Embryonic facial prominence (tissue), 1 donor: ENCODE data around the gene SLC16A13.
"Not testable (repeated sequence)": the region's sequence is repeated elsewhere in the genome, so short reads cannot be mapped to it uniquely, and the experiment has no call there.

ENCODE experiments used
- DNase-seq: peaks from one replicate; pipeline ENCODE4 v3.0.0-alpha.2; 2016; ENCODE audit errors: extremely low spot score

The SLC16A13 gene

DNA sequence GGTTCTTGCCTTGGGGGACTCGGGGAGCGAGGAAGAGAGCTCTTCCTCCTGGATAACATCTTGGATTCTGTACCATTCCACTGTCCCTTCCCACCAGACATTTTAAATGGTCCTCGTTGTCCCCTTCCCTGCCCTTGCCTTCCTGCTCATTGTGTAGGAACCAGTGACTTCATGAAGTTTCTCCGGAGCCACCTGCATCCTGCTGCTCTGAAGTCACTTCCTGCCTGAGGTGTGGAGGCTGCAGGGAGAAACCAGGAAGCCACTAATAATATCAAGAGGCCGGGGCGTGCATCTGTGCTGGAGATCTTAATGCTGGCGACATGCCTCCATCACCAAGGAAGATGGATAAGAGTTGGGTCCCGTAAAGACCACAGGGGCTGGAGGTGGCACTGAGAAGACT, 6.2 kb upstream of the SLC16A13 start:
- DNase-seq = no peak

DNA sequence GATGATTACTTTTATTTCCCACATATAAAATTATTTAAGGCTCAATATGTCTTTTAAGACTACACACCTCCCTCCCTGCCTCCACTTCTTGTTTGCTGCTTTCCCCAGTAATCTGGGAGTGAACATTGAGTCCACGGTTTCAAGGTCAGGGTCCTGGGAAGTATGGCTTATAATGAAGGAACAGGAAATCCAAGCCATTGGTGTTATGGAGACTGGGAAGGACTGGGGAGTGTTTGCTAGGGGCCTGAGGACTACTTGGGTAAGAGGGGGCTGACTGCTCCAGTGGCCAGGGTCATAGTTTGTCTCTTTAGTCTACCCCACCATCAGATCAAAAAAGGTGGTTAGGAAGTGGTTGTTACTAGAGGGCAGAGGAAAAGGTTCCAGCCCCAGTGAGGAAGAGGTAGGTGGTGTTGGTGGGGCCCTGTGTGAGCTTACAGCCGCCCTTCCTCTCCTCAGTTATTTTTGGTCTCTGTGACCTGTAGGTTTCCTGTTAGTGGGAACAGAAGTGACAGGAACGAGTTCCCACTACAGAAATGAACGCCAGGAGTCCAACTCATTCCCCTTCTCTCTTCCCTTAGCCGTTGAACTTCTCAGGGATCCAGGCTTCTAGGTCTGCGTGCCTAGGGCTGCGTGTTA, 742 bp upstream of the SLC16A13 start:
- DNase-seq = no peak

DNA sequence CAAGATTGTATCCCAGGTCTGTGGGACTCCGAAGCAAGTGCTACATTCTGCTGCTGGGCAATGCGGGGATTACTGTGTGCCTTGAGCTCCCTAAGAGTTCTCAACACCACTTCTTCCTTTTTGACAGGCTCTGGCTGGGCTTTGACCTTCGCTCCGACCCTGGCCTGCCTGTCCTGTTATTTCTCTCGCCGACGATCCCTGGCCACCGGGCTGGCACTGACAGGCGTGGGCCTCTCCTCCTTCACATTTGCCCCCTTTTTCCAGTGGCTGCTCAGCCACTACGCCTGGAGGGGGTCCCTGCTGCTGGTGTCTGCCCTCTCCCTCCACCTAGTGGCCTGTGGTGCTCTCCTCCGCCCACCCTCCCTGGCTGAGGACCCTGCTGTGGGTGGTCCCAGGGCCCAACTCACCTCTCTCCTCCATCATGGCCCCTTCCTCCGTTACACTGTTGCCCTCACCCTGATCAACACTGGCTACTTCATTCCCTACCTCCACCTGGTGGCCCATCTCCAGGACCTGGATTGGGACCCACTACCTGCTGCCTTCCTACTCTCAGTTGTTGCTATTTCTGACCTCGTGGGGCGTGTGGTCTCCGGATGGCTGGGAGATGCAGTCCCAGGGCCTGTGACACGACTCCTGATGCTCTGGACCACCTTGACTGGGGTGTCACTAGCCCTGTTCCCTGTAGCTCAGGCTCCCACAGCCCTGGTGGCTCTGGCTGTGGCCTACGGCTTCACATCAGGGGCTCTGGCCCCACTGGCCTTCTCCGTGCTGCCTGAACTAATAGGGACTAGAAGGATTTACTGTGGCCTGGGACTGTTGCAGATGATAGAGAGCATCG, 2.4 kb downstream of the SLC16A13 start:
- no peak for DNase-seq

DNA sequence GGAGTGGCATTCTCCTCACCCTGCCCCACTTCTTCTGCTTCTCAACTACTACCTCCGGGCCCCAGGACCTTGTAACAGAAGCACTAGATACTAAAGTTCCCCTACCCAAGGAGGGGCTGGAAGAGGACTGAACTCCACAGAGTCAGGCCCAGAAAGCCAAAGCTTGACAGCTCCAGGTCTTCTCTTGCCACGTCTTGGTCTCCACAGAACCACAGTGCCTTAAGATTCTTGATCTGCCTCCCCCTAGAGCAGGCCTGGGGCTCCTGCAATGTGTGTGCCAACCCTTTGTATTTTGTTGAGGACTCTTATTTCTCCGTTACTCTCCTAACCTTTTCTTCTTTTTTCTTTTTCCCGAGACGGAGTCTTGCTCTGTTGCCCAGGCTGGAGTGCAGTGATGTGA, 4.0 kb downstream of the SLC16A13 start:
- no peak for DNase-seq

DNA sequence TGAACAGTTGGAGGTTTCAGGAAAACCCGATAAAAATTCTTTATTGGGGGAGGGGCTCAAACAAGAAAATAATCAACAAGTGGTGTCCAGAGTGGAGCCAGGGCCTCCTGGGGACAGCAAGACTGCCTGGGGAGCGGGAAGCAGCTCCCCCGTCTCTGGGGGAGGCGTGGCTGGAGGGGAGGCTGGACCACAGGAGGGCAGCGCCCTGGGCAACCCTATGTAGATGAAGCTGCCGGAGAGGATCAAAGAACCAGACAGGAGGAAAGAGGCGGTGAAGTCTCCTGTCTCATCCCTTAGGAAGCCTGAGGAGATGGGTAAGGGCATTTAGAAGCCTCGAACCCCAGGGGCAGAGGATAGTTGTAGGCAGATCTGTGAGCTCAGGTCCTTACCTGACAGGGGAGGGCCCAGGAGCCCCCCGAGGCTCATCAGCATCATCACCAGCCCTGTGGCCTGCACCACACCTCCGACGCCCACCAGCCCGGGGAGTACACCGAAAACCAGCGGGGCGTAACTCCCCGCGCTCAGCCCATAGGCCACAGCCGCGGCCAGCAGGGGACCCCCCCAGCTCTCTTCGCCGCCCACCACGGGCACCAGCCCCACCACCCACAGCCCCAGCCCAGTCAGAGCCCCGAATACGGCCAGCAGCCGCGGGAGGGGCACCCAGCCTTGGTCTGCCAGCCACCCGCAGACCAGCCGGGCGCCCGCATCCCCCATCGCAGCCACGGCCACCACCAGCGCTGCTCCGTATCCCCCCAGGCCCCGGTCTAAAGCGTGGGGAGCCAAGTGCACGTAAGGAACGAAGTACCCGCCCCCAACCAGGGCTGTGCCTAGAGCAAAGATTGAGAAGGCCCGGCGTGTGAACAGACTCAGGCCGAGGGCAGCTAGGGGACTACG, 6.0 kb downstream of the SLC16A13 start:
- no peak for DNase-seq

DNA sequence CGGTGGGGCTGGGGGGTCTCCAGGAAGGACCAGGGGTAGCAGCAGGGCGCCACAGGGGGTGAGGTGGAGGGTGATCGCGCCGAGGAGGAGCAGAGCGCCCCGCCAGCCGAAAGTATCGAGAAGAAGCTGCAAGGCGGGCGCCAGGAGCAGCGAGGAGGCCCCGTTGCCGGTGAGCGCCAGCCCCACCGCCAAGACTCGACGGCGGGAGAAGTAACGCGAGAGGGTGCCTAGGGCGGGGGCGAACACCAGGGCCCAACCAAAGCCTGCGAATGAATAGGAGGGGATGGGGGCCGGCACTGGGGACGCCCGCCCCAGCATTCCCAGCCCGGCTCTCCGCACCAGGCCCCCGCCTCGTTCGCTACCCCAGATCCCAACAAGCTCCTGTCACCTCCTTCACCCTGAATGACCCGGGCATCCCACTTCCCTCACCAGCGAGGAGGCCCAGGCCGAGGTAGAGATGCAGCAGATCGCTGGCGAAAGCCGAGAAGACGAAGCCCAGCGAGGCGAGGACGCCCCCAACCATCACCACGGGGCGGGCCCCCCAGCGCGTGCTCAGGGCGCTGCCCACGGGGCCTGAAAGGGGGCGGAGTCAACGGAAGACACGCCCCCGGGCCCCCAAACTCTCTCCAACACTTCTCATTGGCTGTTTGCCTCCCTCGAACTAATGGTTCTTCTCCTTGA, 6.8 kb downstream of the SLC16A13 start:
- peak; percentile 20 for DNase-seq

DNA sequence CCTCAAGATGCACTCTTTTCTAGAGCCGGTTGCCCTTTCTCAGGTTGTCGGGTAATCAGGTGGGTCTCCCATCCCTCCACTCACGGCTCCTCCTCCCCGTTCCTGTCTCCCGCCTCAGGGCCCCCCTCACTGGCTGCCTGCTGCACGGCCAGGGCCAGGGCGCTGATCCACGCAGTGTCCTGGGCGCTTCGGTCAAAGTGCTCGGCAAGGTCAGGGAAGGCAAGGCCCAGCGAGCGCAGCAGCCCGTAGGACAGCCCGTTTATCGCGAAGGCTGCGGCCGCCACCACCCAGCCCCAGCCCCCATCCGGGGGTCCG, 7.3 kb downstream of the SLC16A13 start:
- DNase-seq = no peak

DNA sequence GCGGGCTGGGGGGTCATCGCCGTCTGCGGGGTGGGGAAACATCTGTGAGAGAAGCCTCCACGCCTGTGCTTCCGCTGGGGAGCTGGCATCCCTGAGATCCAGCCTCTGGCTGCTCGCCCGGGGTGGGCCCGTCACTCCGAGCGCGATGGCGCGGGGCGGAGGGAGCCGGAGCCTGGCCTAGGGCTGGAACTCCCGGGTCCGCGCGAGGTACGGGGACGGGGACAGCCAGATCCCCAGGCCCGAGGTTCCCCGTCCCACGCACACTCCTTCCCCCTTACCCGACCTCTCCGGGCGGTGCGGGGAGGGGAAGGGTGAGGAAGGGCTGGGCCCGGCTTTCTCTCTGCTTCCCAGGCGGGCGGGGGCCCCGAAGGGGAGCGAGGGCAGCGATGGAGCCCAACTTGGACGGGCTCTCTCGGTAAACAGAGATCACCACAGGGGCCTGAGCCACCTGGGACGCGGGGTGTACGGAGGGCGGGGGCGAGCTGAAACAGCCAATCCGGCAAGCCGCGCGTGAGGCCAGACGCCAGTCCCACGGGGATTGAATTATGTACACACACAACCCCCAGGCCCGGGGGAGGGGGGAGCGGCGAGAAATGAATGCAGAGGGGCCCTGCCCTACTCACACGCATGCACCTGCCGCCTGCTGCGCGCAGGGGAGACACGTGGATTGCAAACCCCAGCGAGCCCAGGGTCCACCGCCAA, 7.8 kb downstream of the SLC16A13 start, which contains the start of gene SLC16A11:
TSS of gene SLC16A11 (minus strand) at position 596 of the 702 bp plus-strand sequence. CDS start at position 17, 579 bp downstream.
- DNase-seq = no peak

DNA sequence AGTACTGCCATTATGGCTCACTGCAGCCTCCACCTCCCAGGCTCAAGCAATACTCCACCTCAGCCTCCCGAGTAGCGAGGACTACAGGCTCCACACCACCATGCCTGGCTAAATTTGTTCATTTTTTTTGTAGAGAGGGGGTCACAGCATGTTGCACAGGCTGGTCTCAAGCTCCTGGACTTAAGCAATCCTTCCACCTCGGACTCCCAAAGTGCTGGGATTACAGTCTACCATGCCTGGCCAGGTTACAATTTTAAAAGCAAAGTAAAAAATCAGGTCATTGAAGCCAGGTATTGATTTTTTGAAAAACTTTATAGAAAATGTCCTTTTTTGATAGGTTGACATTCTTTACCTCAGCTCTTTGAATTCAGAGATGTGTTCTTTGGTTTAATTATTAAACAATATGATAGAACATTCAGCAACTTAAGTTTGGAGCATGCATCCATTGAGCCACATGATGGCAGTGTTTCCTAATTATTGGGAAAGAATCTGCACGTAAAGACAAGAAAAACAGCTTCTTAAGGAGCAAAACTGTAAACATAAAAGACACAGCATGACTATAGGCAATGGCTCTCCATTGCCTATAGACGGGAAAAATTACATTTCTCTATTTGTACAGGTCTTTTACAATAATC, 9.8 kb downstream of the SLC16A13 start:
- DNase-seq = peak; percentile 59

DNA sequence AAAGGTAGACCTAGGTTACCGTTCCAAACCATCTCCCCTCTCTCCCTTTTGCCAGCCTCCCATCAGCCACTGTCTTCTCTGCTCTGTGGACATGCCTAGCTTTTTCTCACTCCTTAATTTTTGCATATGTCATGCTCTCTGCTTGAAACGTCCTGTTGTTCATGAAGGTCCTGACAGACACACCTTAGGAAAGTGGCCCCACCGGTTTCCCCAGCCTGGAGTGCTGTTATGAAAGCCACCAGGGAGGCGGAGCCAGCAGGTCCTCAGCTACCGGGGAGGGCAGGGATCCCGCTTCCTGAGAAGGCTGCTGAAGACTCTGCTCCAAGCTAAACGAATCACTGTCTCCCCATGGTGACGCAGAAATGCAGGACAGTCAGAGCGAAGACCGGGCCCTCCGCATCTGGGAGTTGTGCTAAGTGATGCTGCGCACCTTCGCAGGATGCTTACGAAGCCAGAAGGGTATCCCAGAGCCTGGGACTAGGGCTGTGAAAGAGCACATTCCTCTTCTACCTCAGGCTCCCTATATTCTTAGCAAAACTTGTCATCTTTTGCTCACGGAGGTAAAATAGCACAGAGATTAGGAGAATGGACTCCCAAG, 10.4 kb downstream of the SLC16A13 start:
- DNase-seq = no peak

DNA sequence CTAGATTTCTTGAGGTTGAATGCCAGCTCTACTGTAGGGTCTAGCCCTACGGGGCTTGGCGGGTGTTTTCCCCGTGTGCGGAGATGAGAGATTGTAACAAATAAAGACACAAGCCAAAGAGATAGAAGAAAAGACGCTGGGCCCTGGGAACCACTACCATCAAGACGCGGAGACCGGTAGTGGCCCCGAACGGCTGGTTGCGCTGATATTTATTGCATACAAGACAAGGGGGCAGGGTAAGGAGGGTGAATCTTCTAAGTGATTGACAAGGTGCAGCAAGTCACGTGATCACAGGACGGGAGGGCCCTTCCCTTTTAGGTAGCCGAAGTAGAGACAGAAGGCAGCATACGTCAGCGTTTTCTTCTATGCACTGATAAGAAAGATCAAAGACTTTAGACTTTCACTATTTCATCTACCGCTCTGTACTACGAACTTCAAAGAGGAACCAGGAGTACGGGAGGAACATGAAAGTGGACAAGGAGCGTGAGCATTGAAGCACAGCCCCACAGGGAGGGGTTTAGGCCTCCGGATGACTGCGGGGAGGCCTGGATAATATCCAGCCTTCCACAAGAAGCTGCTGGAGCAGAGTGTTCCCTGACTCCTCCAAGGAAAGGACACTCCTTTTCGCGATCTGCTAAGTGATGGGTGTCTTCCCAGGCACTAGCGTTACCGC, 11.0 kb downstream of the SLC16A13 start:
- not testable (repeated sequence) for DNase-seq

DNA sequence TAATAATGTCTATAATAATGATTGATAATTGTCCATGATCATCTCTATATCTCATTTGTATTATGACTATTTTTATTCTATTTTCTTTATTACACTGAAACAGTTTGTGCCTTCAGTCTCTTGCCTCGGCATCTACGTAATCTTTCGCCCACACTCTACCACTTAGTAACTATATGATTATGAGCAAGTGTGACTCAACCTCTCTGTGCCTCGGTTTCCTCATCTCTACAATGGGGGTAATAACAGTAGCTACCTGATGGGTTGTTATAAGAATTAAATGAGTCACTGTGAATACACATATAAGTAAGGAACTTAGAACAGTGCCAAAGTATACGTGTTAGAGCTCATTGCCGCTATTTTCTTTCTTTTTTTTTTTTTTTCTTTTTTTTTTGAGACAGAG, 11.8 kb downstream of the SLC16A13 start:
- no peak for DNase-seq

DNA sequence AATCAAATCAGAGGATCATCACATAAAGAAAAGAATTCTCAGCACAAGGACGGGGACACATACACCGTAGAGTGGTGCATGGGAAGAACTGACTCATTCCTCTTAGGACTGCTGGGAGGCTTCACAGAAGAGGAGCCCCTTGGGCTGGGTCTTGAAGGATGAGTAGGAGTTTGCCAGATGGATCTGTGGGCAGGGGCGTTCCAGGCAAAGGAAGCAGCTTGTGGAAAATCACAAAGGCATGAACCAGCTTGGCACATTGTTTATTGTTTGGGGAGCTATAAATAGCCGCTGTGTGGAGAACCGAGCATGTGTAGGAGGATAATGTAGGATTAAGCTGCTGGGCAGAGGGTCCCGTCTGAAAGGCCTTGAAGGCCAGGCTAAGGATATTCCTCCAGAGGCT, 13.2 kb downstream of the SLC16A13 start:
- no peak for DNase-seq

DNA sequence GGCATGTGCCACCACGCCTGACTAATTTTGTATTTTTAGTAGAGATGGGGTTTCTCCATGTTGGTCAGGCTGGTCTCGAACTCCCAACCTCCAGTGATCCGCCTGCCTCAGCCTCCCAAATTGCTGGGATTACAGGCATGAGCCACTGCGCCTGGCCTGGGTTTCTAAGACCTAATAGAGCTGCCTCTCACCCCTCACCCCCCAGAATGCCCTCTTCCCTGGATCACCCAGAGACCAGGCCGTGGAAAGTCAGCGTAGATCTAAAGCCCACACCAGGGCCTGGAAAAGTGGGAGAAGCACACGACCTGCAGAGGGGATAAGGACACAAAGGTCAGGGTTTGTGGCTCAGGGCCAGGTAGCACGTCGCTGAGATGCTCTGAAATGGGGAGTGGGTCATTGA, 14.8 kb downstream of the SLC16A13 start:
- not testable (repeated sequence) for DNase-seq

DNA sequence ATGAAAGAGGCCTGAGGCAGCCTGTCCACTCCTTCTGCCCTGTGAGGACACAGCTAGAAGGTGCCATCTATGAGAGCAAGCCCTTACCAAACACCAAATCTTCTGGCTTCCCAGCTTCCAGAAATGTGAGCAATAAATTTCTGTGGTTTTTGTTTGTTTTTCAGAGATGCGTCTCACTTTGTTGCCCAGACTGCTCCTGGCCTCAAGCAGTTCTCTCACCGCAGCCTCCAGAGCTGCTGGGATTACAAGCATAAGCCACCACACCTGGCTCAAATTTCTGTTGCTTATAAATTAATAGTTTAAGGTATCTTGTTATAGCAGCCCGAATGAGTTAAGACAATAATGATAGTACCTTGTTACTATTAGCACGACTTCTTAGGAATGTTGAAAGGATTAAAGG, 20.6 kb downstream of the SLC16A13 start:
- no peak for DNase-seq

DNA sequence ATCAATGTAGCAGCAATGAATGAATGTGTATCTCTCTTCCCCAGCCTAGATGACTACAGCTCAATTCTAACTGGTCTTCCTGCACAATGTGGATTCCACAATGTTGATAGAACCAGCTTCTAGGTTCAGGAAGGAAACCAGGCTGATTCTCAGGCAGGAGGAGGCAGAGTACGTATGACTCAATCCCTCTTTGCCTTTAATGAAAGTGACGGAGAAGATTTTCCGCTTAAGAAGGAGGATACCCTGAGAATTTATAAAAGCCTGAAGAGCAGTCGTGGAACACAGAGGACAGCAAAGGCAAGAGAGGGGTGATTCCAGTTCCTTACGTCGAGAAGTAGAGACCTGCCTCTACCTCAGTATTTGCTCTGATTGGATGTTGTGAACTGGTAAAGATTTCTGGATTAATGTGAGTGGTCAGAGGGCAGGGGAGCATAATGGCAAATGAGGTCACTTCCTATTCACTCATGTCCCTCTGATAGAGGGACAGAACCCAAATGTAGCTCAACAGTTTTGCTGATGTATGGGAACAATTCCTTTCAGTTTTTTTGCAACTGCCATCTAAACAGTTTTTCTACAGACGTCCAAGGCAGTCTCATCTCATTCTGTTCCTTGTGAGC, 23.1 kb downstream of the SLC16A13 start:
- no peak for DNase-seq

DNA sequence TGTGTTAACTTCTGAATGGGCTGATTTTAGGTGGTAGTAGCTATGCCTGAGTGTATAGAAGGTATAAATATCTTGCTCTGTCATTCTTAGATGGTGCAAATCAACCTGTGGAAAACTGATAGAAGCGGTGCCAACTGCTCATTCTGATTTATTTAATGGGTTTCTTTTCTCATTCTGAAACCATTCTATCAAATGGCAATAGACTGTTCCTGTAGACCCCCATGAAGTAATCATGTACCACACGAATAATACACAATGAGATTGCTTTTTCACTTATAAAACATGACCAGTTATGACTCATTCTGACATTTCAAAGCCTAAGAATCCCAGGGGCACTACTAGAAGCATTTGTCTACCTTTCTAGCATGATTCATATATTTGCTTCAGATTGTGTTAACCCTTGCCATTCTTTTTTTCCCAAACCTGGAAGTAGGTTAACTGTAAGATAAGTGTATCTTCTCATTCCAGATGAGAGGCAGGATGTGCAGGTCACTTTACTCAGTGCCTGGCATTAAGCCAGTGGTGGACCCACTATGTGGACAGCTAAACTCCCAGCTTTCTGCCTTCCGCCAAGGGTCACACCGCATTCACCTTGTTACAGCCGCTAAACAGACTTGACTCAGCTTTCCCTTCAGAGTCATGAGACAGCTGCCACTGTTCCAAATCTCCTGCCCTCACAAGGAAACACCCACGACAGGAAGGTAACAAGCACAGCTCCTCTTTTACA, 24.5 kb downstream of the SLC16A13 start:
- DNase-seq = no peak

DNA sequence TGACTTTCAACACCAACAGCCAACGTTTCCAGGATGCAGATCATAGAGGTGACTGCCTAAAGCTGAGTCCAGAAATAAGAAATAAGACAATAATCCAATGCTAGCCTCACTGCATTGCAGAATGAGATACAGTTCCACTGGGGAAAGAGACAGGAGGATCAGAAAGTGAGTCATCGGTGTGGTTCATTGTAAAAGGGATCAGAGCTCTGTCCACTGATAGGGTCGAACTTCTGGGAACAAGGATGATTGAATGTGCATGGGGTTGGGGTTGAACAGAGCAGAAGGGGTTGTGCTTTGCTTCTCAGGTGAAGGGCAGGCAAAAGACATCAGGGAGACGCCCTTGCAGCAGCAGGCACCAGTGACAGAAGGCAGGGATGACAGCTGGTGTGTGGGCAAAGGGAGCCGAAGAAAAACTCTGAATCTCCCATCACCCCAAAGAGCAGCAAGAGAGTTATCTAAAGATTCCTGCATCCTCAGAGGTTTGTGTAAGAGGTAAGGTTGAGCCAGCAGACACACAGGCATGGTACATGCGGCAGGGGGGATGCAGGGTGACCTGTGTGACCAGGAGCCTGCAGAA, 27.8 kb downstream of the SLC16A13 start:
- no peak for DNase-seq
